SU-DHL-6 (cell line): ENCODE results near the gene ITGA2B.

Experiments
- CTCF ChIP-seq: fragments of 200-600 bp; sonication (generic); IDR thresholded peaks from one replicate; pipeline ENCODE4 v1.5.1; 2017; ENCODE audit warnings: antibody characterized with exemption, mild to moderate bottlenecking, low read length, moderate library complexity; ENCODE audit not compliant: insufficient read depth, poor library complexity, severe bottlenecking
- EZH2phosphoT487 ChIP-seq: fragments of 200-600 bp; sonication (generic), shearing (Covaris generic); conservative IDR thresholded peaks from 2 replicates; pipeline ENCODE4 v1.6.1; 2018; ENCODE audit warnings: mild to moderate bottlenecking, antibody characterized with exemption, low read length, moderate library complexity, mixed read lengths

DNA sequence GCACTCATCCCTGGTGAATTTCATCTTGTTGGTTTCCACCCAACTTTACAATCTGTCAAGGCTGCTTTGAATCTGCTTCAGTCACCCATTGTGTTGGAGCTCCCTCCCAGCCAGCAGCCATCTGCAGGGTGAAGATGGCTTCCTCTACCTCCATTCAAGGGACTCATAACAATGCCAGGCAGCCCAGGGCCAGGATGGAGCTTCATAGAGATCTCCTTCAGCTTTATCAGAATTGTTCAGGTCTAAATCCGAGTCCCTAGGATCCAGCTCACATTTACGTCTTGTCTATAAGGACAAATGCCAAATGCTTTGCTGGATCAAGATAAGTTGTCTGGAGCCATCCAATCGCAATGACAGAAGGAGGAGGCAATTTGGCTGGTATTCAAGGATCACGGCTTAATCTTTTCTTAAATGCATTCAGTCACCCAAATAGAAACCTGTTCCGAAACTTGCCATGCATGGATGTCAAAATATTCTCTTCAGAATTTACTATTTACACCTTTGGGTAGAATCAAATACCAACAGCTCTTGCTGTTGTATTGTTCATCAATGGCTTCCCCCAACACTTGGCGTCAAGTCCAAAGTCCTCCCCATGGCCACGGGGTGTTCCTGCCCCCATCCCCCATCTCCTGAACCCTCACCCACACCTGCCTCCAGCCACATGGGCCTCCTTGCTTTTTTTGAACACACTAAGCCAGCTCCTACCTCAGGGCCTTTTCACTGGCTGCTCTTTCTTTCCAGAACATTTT is 22.0 kb downstream of the ITGA2B start:
- TF ChIP-seq CTCF = no peak
- TF ChIP-seq EZH2phosphoT487 = no peak
